GM12874 (cell line): ENCODE data around the gene LOXL1.

Experiments used
- TF ChIP-seq, protein P1 (sequence below): IDR thresholded peaks from 2 replicates; pipeline ENCODE4 v1.5.1; 2011; ENCODE audit warnings: low read depth, mild to moderate bottlenecking, control low read depth, low read length, moderate library complexity; ENCODE audit not compliant: insufficient read depth

Gene LOXL1

DNA sequence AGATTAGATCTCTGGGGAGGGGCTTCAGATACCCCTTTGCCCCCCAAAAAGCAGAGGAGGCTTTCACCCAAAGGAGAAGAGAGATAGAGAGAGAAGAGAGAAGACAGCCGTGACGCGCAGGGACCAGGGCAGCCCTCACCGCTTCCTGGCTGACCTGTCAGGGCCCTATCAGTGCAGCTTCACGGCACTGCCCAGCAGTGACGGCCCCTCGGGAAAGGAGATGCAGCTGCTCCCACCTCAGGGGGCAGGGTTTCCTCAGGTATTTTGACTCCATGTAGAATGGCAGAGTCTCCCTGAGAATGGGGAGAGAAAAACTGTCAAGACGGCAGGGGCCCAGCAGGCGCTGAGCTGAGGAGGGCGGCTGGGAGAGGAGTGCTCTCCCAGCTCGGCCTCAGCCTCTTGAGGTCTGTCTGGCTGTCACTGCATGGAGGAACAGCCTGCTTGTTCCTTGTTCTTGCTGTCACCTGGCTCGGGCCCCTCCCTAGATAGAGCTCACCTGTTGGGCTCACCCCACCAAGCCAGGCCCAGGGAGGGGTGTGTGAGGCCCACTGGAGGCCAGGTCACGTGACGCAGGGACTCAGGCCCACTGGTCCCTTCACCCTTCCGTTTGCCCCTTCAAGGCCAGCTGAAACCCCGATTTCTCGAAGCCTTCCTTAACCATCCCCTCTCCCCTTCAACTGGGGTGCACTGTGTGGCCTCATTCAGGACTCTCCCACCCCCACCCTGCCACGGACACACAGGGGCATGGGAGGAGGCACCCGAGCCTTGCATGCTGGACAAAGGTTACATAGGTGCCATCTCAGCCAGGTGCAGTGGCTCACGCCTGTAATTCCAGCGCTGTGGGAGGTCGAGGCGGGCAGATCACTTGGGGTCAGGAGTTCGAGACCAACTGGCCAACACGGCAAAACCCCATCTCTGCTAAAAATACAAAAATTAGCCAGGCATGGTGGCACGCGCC lies 28.2 kb downstream of the LOXL1 start:
- TF ChIP-seq, protein P1, sequence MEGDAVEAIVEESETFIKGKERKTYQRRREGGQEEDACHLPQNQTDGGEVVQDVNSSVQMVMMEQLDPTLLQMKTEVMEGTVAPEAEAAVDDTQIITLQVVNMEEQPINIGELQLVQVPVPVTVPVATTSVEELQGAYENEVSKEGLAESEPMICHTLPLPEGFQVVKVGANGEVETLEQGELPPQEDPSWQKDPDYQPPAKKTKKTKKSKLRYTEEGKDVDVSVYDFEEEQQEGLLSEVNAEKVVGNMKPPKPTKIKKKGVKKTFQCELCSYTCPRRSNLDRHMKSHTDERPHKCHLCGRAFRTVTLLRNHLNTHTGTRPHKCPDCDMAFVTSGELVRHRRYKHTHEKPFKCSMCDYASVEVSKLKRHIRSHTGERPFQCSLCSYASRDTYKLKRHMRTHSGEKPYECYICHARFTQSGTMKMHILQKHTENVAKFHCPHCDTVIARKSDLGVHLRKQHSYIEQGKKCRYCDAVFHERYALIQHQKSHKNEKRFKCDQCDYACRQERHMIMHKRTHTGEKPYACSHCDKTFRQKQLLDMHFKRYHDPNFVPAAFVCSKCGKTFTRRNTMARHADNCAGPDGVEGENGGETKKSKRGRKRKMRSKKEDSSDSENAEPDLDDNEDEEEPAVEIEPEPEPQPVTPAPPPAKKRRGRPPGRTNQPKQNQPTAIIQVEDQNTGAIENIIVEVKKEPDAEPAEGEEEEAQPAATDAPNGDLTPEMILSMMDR, result no peak

DNA sequence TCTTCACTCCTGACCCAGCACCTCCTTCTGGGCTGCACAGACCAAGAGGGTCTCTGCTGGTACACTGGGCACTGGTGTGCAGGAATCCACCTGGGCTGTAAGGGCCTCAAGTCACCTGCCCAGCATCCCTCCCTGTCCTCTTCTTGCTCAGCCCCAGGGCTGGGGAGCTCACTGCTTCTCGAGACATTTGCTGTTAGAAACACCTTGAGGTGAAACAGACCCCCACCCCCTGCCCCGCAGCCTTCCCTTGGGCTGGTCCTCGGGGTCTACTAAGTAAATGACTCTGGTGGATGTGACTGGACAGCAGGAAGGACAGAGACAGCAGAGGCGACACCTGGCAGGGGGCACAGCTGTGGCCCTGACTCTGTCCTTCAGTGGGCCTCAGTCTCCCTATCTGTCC lies 29.1 kb downstream of the LOXL1 start:
- TF ChIP-seq, protein P1, result no peak

DNA sequence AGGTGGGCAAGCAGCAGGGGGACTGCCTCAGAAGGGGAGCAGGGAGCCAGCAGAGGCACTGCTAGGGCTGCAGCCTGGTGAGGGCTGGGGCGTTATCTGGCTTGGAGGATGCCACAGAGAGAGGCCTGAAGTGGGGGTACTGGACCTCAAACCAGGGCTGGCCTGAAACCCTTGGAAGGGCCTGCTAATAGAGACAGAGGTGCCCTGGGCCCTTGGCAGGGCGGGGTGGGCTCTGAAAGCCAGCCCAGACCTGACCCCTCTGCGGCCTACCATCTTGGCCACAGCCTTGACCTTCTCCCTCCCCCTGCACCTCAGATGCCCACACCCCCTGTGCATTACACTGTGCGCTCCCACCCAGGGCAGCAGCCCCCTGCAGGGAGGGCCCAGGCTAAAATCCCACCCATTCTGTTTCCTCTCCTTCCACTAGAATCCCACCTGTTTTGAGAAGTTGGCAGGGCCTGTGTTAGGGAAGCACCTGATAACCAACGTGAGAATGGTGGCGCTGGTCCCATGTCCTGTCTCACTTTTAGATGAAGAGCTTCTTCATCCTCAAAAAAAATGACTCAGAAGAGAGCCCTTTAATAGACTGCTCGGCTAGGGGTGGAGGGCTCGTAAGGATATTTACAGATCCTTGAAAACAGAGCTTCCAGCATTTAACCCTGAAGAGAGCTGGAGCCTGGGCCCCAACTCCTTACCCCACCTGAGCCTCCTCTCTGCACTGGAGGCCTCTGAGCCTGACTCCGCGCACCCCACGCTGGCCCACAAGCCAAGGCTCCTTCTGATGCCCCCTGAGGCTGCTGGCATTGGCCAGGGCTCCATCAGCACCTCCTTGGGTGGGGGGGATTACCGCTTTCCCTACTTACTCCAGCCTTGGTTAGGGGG lies 29.8 kb downstream of the LOXL1 start:
- TF ChIP-seq, protein P1, result no peak

DNA sequence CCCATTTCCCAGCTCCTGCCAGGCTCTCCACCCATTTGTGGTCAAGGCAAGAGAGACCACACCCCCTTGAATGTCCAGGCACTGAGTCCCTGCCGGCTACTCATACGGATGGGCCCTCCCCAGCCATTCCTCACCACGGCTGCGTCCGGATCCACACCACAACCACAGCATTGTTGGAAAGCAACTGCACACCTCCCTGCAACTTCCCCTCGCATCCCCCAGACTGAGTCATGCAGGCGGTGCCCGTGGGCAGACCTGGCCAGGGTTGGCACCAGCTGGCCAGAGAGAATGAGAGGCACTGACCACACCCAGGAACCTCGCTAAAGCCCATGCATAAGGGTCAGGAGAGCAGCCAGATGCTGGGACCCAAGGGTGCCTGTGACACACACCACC lies 30.5 kb downstream of the LOXL1 start:
- TF ChIP-seq, protein P1, result no peak

DNA sequence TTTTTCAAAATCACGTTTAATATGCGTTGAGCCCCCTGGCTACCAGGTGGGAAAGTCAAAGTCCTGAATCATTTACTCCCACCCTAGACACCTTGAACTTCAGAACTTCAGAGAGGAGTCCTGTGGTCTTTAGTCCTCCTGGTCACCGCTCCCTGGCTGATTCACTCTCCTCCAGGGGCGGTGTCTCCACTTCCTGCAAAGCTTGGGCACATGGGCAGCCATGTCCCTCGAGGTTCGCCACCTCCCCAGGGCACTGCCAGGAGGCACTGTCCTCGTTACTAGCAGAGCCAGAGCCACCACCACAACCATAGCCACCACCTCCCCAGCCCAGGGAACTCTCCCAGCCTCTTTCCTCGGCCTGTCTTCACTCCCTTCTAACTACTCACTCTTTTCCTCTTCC lies 31.0 kb downstream of the LOXL1 start:
- TF ChIP-seq, protein P1, result no peak

DNA sequence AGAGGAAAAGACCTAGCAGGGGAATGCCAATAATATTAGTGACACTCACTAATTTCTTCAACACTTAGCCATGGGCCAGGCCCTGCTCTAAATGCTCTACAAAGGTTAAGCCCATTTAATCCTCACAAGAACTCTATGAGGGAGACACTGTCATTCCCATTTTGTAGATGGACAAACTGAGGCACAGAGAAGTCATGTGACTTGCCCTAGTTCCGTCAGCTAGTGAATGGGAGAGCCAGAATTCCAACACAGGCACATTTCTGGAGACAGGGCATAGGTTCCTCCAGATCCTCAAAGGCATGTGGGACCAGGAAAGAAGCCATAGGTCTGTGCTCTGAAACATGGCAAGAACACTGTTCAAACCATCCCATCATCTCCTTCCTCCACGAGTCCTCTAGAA lies 31.5 kb downstream of the LOXL1 start:
- TF ChIP-seq, protein P1, result no peak

DNA sequence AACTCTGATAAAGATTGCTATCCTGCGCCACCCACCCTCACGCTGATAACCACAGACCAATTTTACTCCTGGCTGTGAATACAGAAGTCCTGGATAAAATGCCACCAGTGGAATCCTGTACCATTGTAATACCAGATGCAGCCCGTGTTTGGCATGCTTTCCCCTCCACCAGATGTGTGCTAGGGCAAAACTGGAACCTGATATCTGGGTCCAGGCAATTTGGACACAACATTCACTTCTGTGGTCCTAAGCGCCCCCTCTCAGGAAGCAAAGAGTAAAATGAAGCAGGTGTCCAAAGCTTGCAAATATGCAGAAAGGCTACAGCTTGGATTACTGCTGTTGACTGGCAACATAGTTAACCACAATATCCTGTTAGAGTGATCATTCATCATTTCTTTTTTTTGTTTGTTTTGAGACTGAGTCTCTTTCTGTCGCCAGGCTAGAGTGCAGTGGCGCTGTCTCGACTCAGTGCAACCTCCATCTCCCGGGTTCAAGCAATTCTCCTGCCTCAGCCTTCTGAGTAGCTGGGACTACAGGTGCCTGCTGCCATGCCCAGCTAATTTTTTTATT lies 32.8 kb downstream of the LOXL1 start:
- TF ChIP-seq, protein P1, result no peak
